ENCODE results near the gene BBIP1. TPM values are rescaled to one million over a fixed set of nuclear protein-coding genes. Genes with fewer than 3 reads are reported as not detected.
"Not testable (repeated sequence)": the region's sequence is repeated elsewhere in the genome, so short reads cannot be mapped to it uniquely, and the experiment has no call there.

The BBIP1 gene
- total RNA-seq, 4 donors from 2014 or later = 8.9 to 15.3 (median 11.7) TPM

DNA sequence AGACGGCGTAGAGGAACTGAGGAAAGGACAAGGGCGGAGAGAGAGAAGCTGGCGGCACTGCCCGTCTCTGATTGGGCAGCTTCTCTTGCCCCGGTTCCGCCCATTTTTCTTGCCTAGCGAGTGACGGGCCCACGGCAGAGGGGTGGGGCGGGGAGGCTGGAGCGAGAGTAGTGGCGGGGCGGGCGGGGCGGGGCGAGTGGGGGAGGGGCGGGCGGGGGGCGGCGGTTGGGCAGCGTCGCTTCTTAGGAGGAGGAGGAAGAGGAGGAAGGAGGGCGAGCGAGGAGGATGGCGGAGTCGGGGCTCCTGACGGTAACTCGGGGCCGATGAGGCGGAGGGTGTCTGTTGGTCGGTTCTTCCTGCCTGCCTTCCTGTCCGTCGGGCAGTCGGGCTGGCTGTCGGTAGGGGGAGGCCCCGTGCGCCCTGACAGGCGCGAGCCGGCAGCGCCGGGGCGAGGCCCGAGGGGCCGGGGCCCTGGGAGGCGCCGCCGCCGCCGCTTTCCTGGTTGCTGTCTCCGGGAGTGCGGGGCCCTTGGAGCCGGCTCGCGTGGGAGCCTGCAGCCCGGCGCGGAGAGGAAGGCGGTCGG, 460 bp upstream of the BBIP1 start, which contains the start of gene SHOC2:
SHOC2 (plus strand) TSS at position 256 of the 583 bp plus-strand sequence. CDS start 44,755 bp downstream, outside the sequence.
- ATAC-seq (peak; percentile 9 to 31), DNase-seq (peak; percentile 99 to 100)
- intact Hi-C loops (cut with DNase I; ENCODE audit: low total_unique reads) (loop anchor here (2.0 kb wide), 1 partner anchor 49 kb away; the partner anchor contains the start of gene PDCD4), in situ Hi-C loops (cut with MboI; ENCODE audit: low sequenced_read_pairs in 4 of 4) (loop anchor here in 1 of 4 donors (25.0 kb wide), 1 partner anchor 607 kb away; the partner anchor contains the start of gene SMNDC1)
- no peaks in the 10 kb centered on the region for H3K27me3 ChIP-seq
- H3K4me3 ChIP-seq = peak within 1 kb of the TSS; percentile 73 to 96 (median 92)
- TF ChIP-seq POLR2A (IDR thresholded peaks at IDR 0.05) = peak; percentile 90 to 91
- TF ChIP-seq, protein P1, sequence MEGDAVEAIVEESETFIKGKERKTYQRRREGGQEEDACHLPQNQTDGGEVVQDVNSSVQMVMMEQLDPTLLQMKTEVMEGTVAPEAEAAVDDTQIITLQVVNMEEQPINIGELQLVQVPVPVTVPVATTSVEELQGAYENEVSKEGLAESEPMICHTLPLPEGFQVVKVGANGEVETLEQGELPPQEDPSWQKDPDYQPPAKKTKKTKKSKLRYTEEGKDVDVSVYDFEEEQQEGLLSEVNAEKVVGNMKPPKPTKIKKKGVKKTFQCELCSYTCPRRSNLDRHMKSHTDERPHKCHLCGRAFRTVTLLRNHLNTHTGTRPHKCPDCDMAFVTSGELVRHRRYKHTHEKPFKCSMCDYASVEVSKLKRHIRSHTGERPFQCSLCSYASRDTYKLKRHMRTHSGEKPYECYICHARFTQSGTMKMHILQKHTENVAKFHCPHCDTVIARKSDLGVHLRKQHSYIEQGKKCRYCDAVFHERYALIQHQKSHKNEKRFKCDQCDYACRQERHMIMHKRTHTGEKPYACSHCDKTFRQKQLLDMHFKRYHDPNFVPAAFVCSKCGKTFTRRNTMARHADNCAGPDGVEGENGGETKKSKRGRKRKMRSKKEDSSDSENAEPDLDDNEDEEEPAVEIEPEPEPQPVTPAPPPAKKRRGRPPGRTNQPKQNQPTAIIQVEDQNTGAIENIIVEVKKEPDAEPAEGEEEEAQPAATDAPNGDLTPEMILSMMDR (IDR thresholded peaks at IDR 0.05 in 4 of 5, conservative IDR thresholded peaks at IDR 0.05 in 1 of 5) = peak in 1 of 5 experiments; percentile 15
- H3K4me1 ChIP-seq = peaks cover 43 to 52% of the 10 kb centered on the region in 2 donors
- no peaks in the 10 kb centered on the region for H3K9me3 ChIP-seq
- H3K27ac ChIP-seq = peak within 1 kb of the TSS; percentile 95 to 100 (median 98)
- H3K36me3 ChIP-seq = no peaks in the 10 kb centered on the region

DNA sequence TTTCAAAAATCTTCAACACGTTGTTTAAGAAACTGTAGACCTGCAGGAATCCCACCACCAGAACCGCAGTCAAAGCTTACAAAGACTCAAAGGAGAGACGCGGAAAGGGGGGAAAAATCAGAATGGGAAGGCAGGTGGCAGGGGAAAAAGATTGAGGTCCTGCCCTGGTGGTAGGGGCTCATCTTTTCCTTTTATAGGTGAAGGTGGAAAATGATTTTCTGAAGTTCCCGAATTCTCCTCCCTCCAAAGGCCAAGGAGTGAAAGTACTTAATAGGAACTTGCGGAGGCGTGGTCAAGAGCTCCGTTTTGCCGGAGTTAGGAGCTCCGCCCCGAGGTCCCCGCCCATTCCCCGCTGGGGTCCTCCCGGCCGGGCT, 724 bp downstream of the BBIP1 start:
- H3K27ac ChIP-seq = peak overlapping the region; percentile 95 to 100 (median 98)
- ATAC-seq = no peak
- peaks cover 36 to 42% of the 10 kb centered on the region in 2 donors for H3K4me1 ChIP-seq
- intact Hi-C loops (cut with DNase I; ENCODE audit: low total_unique reads) = loop anchor here (2.0 kb wide), 1 partner anchor 47 kb away; the partner anchor contains the start of gene PDCD4
- no peaks in the 10 kb centered on the region for H3K36me3 ChIP-seq
- peak overlapping the region; percentile 72 to 96 (median 92) for H3K4me3 ChIP-seq
- TF ChIP-seq POLR2A (IDR thresholded peaks at IDR 0.05) = no peak
- TF ChIP-seq, protein P1 (IDR thresholded peaks at IDR 0.05 in 4 of 5, conservative IDR thresholded peaks at IDR 0.05 in 1 of 5) = peak in 2 of 5 experiments; percentile 7 to 35
- no peaks in the 10 kb centered on the region for H3K9me3 ChIP-seq
- peak; percentile 92 to 95 for DNase-seq
- in situ Hi-C loops (cut with MboI; ENCODE audit: low sequenced_read_pairs in 4 of 4) = loop anchor here in 1 of 4 donors (25.0 kb wide), 1 partner anchor 606 kb away; the partner anchor contains the start of gene SMNDC1
- no peaks in the 10 kb centered on the region for H3K27me3 ChIP-seq

DNA sequence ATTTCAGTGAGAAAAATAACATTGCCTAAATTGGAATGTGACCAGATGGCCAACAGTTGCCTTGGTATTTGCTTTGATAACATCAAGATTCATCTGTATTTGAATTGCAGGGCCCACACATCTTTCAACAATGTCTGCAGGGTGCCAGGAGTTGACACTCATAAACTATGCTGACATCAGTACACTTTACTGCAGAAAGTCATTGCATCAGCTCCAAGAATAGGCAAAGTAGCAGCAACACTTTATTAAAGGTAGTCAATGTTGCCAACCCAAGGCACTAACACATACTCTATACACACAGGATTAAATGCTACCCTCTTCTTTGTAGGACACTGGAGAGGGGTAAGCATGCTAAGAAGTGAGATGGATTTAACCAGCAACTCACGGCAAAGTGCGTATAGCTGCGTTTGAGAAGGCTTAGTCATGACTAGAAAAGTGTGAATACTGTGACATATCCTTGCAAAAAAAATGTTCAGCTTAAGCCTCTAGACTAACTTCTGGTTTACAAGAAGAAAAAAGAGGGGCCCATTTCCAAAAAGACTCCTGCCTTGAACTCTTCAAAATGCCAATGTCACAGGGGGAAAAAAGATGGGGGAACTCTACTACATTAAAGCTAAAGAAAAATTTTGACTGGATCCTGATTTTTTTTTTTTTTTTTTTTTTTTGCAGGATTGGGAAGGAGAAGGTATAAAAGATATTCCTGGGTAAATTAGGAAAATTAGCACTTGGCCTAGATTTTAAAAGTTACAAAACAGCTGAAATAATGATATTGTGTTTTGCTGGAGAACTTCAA, 2.2 kb downstream of the BBIP1 start:
- H3K9me3 ChIP-seq = no peaks in the 10 kb centered on the region
- no peak for ATAC-seq
- TF ChIP-seq, protein P1 (IDR thresholded peaks at IDR 0.05 in 4 of 5, conservative IDR thresholded peaks at IDR 0.05 in 1 of 5) = no peak
- TF ChIP-seq POLR2A (IDR thresholded peaks at IDR 0.05) = no peak
- H3K27ac ChIP-seq = peak overlapping the region in 1 of 4 donors; percentile 95
- no peak for DNase-seq
- no peak overlapping the region for H3K4me3 ChIP-seq
- peaks cover 27 to 31% of the 10 kb centered on the region in 2 donors for H3K4me1 ChIP-seq
- in situ Hi-C loops (cut with MboI; ENCODE audit: low sequenced_read_pairs in 4 of 4) (loop anchor here in 1 of 4 donors (25.0 kb wide), 1 partner anchor 604 kb away; the partner anchor contains the start of gene SMNDC1), intact Hi-C loops (cut with DNase I; ENCODE audit: low total_unique reads) (no loop called here)
- no peaks in the 10 kb centered on the region for H3K36me3 ChIP-seq
- H3K27me3 ChIP-seq = no peaks in the 10 kb centered on the region

DNA sequence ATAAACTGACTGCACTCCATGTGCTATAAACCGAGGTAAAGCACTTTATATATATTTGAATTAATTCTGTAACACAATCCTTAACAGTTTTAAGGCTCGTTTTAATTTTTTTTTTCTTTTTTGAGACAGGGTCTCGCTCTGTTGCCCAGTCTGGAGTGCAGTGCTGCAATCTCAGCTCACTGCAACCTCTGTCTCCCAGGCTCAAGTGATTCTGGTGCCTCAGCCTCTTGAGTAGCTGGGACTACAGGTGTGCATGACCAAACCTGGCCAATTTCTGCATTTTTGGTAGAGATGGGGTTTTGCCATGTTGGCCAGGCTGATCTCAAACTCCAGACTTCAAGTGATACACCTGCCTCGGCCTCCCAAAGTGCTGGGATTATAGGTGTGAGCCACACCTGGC, 3.4 kb downstream of the BBIP1 start:
- H3K9me3 ChIP-seq; intact Hi-C loops (cut with DNase I; ENCODE audit: low total_unique reads); H3K27me3 ChIP-seq; H3K4me3 ChIP-seq; DNase-seq; ATAC-seq; H3K27ac ChIP-seq; H3K36me3 ChIP-seq: not testable (repeated sequence)
- peaks cover 16 to 19% of the 10 kb centered on the region in 2 donors for H3K4me1 ChIP-seq
- in situ Hi-C loops (cut with MboI; ENCODE audit: low sequenced_read_pairs in 4 of 4) = loop anchor here in 1 of 4 donors (25.0 kb wide), 1 partner anchor 603 kb away; the partner anchor contains the start of gene SMNDC1
